Mesothelial cell of epicardium (in vitro differentiated cells): ENCODE measurements around the gene SMG6. TPM values are rescaled to one million over a fixed set of nuclear protein-coding genes. Genes with fewer than 3 reads are reported as not detected.
A peak's percentile ranks its signal among the peaks of the same experiment; 100 is the strongest.

Experiments used
- DNase-seq, 2 experiments: peaks; one replicate each; pipeline ENCODE4 v3.0.0; 2021; ENCODE audit warnings: low spot score in 2 of 2; ENCODE audit not compliant: unreplicated experiment in 2 of 2
- H3K27ac Mint-ChIP-seq: 2 replicates; pipeline ENCODE4 v1.8.0; 2021; ENCODE audit warnings: mixed read lengths
- H3K27me3 Mint-ChIP-seq: 2 replicates; pipeline ENCODE4 v1.8.0; 2021; ENCODE audit warnings: low read depth, mixed read lengths
- H3K36me3 Mint-ChIP-seq: 2 replicates; pipeline ENCODE4 v1.8.0; 2021; ENCODE audit warnings: mixed read lengths
- H3K4me1 Mint-ChIP-seq: 2 replicates; pipeline ENCODE4 v1.8.0; 2021; ENCODE audit warnings: mixed read lengths
- H3K4me3 Mint-ChIP-seq: 2 replicates; pipeline ENCODE4 v1.8.0; 2021; ENCODE audit warnings: mild to moderate bottlenecking, moderate library complexity, mixed read lengths
- H3K9me3 Mint-ChIP-seq: 2 replicates; pipeline ENCODE4 v1.8.0; 2021; ENCODE audit warnings: mixed read lengths
- CTCF ChIP-seq: fragments of 200-600 bp; sonication (generic); IDR thresholded peaks from one replicate; pipeline ENCODE4 v1.5.0; 2021; ENCODE audit warnings: antibody characterized with exemption; ENCODE audit not compliant: unreplicated experiment
- total RNA-seq: library from RNA; stranded (reverse); gene quantifications from 3 replicates; pipeline ENCODE4 v1.2.1, GENCODE V29; 2021

Gene SMG6
- total RNA-seq, 1 donor from 2014 or later, result 58.3 TPM

DNA sequence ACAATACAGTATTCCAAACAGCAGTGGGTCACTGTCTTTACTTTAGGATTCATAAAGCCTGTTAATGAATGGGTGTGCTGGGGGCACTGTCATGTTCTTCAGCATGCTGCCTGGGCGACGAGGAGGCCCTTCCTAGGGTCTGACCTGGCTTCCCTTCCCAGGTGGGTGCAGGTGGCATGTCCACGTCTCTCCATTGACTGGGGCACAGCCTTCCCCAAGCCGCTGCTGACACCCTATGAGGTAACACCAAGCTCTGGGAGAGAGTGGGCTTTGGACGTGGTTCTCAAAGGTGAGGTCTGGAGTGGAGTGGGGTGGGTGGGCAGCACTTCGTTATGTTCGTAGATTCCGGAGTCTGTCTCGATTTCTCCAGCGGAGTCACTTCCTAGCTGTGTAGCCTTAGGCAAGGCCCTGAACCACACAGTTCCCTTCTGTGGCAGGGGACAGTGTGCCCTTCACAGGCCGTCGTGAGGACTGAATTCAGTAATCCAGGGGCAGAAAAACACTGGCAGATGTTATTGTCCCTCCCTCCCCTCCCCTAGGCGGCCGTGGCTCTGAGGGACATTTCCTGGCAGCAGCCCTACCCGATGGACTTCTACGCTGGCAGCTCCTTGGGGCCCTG lies 262.5 kb downstream of the SMG6 start:
- no peaks in the 10 kb centered on the region for H3K9me3 Mint-ChIP-seq
- DNase-seq, result no peak
- H3K4me3 Mint-ChIP-seq, result peak overlapping the region; percentile 89
- peak overlapping the region; percentile 78 for H3K27ac Mint-ChIP-seq
- no peak for TF ChIP-seq CTCF
- peaks cover 18% of the 10 kb centered on the region for H3K4me1 Mint-ChIP-seq
- no peaks in the 10 kb centered on the region for H3K27me3 Mint-ChIP-seq
- peaks cover 17% of the 10 kb centered on the region for H3K36me3 Mint-ChIP-seq

DNA sequence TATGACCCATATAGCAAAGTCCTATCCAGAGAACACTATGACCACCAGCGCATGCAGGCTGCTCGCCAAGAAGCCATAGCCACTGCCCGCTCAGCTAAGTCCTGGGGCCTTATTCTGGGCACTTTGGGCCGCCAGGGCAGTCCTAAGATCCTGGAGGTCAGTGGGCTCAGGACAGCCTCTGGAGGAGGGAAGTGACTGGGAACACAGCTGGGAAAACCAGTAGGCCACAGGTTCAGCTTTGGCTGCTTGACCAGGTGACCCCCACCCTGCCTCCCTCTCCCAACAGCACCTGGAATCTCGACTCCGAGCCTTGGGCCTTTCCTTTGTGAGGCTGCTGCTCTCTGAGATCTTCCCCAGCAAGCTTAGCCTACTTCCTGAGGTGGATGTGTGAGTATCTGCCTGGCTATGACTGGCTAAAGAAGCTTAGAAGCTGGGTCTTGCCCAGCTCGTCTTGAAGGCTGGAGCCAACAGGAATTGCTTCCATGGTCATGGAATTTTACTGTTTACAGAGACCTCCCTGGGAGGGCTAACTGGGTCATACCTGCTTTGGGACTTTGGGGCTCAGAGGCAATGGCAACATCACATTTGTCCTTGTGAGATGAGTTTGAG lies 263.3 kb downstream of the SMG6 start:
- H3K27ac Mint-ChIP-seq, result peak overlapping the region; percentile 78
- H3K4me1 Mint-ChIP-seq, result peaks cover 18% of the 10 kb centered on the region
- no peaks in the 10 kb centered on the region for H3K27me3 Mint-ChIP-seq
- TF ChIP-seq CTCF, result no peak
- peaks cover 17% of the 10 kb centered on the region for H3K36me3 Mint-ChIP-seq
- DNase-seq, result no peak
- peak overlapping the region; percentile 89 for H3K4me3 Mint-ChIP-seq
- H3K9me3 Mint-ChIP-seq, result no peaks in the 10 kb centered on the region

DNA sequence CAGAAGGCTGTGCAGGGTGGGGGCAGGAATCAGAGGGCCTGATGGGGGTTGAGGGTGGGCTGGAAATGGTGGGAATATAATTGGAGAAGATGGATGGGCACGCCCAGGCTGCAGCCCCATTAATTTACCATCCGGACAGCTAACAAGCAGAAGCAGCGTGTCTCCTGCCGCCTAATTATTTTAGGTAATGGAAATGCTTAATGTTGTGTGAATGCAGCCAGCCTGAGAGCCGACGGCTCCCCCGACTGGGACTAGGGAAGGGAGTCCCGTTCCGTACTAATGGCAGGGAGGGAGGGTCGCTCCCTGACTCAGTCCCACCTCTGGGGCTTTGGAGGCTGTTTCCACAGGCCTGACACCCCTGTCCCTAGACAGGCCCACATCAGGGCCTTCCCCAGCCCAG lies 266.4 kb downstream of the SMG6 start:
- Mint-ChIP-seq H3K4me3 (no peak overlapping the region), H3K4me1 (peaks cover 8% of the 10 kb centered on the region), H3K27ac (no peak overlapping the region), H3K27me3 (no peaks in the 10 kb centered on the region), H3K36me3 (peaks cover 17% of the 10 kb centered on the region), H3K9me3 (no peaks in the 10 kb centered on the region)
- no peak for TF ChIP-seq CTCF
- no peak for DNase-seq

DNA sequence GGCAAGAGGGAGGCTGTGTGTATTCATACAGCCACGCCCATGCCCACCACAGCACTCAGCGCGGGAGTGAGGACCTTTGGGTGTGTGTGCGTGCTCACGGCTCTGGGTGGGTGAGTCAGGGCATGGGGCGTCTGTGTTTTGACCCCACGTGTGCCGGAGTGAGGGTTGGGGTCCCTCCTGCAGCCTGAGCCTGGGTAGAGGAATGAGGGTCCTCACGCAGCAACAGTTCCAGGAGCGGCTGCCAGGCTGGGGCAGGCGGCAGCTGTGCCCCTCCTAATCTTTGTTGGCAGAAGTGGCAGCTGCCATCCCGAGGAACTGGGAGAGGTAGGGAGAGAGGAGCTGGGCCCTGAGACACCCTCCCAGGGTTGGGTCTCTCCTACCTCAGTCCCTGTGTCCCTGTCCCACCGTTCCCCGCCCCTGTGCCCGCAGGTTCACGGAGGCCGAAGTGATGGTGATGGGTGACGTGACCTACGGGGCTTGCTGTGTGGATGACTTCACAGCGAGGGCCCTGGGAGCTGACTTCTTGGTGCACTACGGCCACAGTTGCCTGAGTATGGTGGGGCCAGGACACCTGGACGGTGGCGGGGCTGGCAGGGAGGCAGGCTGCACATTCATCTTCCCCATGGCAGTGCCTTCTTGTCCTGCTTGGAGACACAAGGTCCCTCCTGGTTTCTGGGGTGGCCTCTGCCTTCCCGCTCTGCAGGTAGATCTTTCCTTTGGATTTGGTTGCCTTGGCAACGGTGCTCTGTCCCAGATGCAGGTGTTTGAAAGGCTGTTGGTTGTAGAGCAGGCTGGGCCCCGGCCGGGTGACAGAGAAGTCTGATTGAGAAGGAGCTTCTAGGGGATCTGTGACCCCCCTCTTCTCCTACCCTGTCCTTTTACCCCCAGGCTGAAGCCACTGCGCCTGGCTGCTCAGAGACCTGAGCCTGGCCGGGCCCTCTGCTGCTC lies 267.8 kb downstream of the SMG6 start:
- no peak for TF ChIP-seq CTCF
- Mint-ChIP-seq H3K27me3 (no peaks in the 10 kb centered on the region), H3K9me3 (no peaks in the 10 kb centered on the region), H3K4me1 (peaks cover 8% of the 10 kb centered on the region), H3K36me3 (peaks cover 17% of the 10 kb centered on the region), H3K4me3 (no peak overlapping the region), H3K27ac (no peak overlapping the region)
- no peak for DNase-seq

DNA sequence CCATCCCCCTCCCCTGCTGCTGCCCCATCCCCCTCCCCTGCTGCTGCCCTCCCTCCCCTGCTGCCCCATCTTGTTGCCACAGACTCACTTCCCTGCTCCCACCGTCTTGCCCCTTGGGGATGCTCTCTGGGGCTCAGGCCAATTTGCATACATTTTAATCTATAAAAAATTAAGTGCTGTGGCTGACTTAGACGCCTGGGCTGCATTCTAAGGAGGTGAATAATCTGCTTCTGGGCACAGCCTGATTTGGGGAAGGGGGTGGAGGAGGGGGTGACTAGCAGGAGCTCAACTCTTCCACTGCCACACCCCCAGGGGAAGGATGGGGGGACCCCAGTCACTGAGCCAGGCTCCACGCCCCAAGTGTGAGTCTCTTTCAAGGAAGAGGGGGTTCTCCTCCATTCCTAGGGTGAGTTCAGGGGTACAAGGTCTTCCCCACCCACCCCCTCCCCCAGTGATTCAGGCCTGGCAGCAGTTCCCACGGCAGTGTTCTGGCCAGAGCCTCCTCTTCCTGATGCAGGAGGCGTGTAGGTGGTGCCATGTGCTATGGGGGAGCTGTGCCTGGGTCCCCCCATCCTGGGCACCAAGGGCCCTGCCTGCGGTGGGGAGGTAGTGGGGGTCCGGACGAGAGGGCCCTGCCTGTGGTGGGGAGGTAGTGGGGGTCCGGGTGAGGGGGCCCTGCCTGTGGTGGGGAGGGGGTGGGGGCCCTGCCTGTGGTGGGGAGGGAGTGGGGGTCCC lies 268.6 kb downstream of the SMG6 start:
- no peak for TF ChIP-seq CTCF

More for the DNA sequence above, 268.6 kb downstream of the SMG6 start:
- no peak overlapping the region for H3K4me3 Mint-ChIP-seq
- H3K27ac Mint-ChIP-seq, result no peak overlapping the region
- no peaks in the 10 kb centered on the region for H3K9me3 Mint-ChIP-seq
- H3K4me1 Mint-ChIP-seq, result peaks cover 10% of the 10 kb centered on the region
- no peak for DNase-seq
- H3K27me3 Mint-ChIP-seq, result no peaks in the 10 kb centered on the region
- H3K36me3 Mint-ChIP-seq, result peaks cover 17% of the 10 kb centered on the region
